GM19239 (cell line): ENCODE results near the gene KCNJ6.

Experiments used
- DNase-seq: peaks from one replicate; pipeline ENCODE4 v3.0.0; 2011; ENCODE audit warnings: low spot score; ENCODE audit not compliant: insufficient read length
- FAIRE-seq: peaks from 2 replicates; lab custom pipeline; 2011; peaks lifted over from hg19 to GRCh38; lab: Jason Lieb, UNC

Gene KCNJ6

GRCh38 chr21:37869661-37870060 lies 46.6 kb downstream of the KCNJ6 start:
- DNase-seq = no peak
- no peak for FAIRE-seq

GRCh38 chr21:37868446-37869295 lies 47.6 kb downstream of the KCNJ6 start:
- no peak for FAIRE-seq
- no peak for DNase-seq

- no peak for FAIRE-seq
- no peak for DNase-seq
These were observed 50.2 kb downstream of the KCNJ6 start for GRCh38 chr21:37866027-37866426.

GRCh38 chr21:37865156-37865555 lies 51.1 kb downstream of the KCNJ6 start:
- no peak for DNase-seq
- FAIRE-seq = no peak

GRCh38 chr21:37863842-37864241 lies 52.4 kb downstream of the KCNJ6 start:
- FAIRE-seq (no peak), DNase-seq (no peak)

- peak; percentile 19 for DNase-seq
- FAIRE-seq = no peak
These were observed 53.7 kb downstream of the KCNJ6 start for GRCh38 chr21:37862536-37862935.

- DNase-seq (no peak), FAIRE-seq (no peak)
These were observed 54.7 kb downstream of the KCNJ6 start for GRCh38 chr21:37861561-37861960.

- FAIRE-seq (no peak), DNase-seq (no peak)
These were observed 55.8 kb downstream of the KCNJ6 start for GRCh38 chr21:37860416-37860815.

- DNase-seq (no peak), FAIRE-seq (no peak)
These were observed 60.3 kb downstream of the KCNJ6 start for GRCh38 chr21:37855647-37856625.

GRCh38 chr21:37855271-37855646 lies 61.0 kb downstream of the KCNJ6 start:
- FAIRE-seq = no peak
- no peak for DNase-seq

GRCh38 chr21:37849506-37850102 lies 66.7 kb downstream of the KCNJ6 start:
- no peak for FAIRE-seq
- DNase-seq = no peak

GRCh38 chr21:37848721-37849490 lies 67.4 kb downstream of the KCNJ6 start:
- FAIRE-seq = no peak
- no peak for DNase-seq

GRCh38 chr21:37845535-37845934 lies 70.7 kb downstream of the KCNJ6 start:
- FAIRE-seq = no peak
- no peak for DNase-seq

GRCh38 chr21:37843191-37843590 lies 73.1 kb downstream of the KCNJ6 start:
- FAIRE-seq (no peak), DNase-seq (no peak)

GRCh38 chr21:37842163-37842919 lies 73.9 kb downstream of the KCNJ6 start:
- FAIRE-seq = no peak
- no peak for DNase-seq

GRCh38 chr21:37837381-37837780 lies 78.9 kb downstream of the KCNJ6 start:
- DNase-seq (no peak), FAIRE-seq (no peak)

GRCh38 chr21:37835481-37835880 lies 80.8 kb downstream of the KCNJ6 start:
- no peak for FAIRE-seq

GRCh38 chr21:37833301-37833700 lies 83.0 kb downstream of the KCNJ6 start:
- FAIRE-seq (no peak), DNase-seq (no peak)

More at GRCh38 chr21:37835481-37835880, 80.8 kb downstream of the KCNJ6 start:
- no peak for DNase-seq

- FAIRE-seq = no peak
These were observed 86.8 kb downstream of the KCNJ6 start for GRCh38 chr21:37829447-37829846.

More at GRCh38 chr21:37829447-37829846, 86.8 kb downstream of the KCNJ6 start:
- no peak for DNase-seq
